DMS114 treated with DMSO at 0.1 percent for 48 hours (cell line): ENCODE data around the gene TRIM71.
"Not testable (repeated sequence)": the region's sequence is repeated elsewhere in the genome, so short reads cannot be mapped to it uniquely, and the experiment has no call there.

Source experiments
- DNase-seq: peaks from one replicate; lab custom pipeline; 2025; ENCODE audit not compliant: unreplicated experiment; lab: John Stamatoyannopoulos, UW

The TRIM71 gene

GRCh38 chr3:32886911-32887310 lies 69.1 kb downstream of the TRIM71 start:
- DNase-seq = no peak

- DNase-seq = no peak
Observed at GRCh38 chr3:32888739-32889138, 70.9 kb downstream of the TRIM71 start.

- no peak for DNase-seq
Observed at GRCh38 chr3:32890420-32891276, 72.9 kb downstream of the TRIM71 start.

DNA sequence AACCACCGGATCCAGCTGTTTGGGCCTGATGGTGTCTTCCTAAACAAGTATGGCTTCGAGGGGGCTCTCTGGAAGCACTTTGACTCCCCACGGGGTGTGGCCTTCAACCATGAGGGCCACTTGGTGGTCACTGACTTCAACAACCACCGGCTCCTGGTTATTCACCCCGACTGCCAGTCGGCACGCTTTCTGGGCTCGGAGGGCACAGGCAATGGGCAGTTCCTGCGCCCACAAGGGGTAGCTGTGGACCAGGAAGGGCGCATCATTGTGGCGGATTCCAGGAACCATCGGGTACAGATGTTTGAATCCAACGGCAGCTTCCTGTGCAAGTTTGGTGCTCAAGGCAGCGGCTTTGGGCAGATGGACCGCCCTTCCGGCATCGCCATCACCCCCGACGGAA lies 73.6 kb downstream of the TRIM71 start:
- no peak for DNase-seq

GRCh38 chr3:32892625-32893598 lies 75.1 kb downstream of the TRIM71 start:
- no peak for DNase-seq

- DNase-seq = no peak
Observed at GRCh38 chr3:32894977-32895376, 77.2 kb downstream of the TRIM71 start.

DNA sequence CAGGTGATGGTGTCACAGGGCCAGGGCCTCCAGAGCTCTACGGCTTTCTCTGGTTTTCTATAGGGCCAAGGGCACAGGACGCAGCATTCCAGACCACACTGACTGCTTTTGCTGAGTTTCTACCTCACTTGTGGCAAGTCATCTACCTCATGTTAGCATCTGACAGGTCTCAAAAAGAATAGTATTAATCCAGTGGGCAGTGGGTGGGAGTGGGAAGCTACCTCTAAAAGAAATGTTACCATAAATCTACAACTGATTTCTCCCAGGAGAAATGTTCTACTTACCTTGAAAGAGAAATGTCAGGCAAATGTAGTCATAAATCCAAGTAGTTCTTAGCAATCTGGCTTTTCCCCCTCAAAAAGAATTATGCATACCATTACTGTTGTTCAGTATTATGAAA lies 77.9 kb downstream of the TRIM71 start:
- DNase-seq = no peak

DNA sequence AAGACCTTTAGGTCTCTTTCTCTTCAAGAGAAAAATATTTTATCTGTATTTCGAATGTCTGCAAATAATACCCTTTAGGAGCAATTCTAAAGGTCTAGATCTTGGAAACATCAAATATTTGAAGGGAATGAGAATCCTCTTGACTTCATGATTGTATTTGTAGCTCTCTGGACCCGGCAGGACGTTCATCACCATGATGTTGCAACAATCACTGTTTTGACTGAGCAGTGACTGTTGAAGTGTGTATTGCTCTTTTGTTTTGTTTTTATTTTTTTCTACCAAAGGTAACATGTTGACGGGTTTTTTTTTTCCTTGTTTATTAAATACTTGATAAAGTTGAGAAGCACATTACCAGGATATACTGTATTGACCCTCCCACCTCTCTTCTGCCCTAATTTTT lies 78.3 kb downstream of the TRIM71 start:
- no peak for DNase-seq

GRCh38 chr3:32897001-32897601 lies 79.3 kb downstream of the TRIM71 start:
- DNase-seq = no peak

DNA sequence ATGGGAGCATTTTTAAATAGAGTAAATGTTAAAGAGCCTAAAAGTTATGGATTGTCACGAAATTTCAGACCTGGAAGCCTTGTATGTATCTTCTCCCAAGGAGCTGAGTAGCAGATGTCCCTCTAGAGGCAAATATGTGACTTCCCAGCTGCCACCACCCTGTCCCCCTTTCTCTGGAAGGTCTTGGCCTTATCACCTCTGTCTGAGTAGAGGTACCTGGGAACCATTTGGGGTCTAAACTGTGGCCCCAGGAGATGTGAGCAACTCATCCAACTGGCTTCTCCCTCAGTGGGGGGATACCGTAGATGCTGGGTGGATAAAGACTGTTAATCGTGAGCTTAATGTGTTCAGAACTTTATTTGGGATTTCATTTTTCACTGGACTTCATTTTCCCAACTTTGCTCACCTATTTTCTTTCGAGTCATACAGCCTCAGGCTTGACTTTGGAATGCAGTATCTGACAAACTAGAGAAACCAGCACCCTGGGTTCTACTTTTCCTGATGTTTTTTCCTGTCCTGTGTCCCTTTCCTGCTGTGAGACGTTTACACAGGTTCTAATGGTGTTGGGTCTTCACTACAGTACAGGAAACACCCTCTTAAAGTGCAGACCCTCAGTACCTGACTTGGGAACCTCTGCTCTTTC lies 80.3 kb downstream of the TRIM71 start:
- no peak for DNase-seq

- no peak for DNase-seq
Observed at GRCh38 chr3:32899265-32899664, 81.5 kb downstream of the TRIM71 start.

DNA sequence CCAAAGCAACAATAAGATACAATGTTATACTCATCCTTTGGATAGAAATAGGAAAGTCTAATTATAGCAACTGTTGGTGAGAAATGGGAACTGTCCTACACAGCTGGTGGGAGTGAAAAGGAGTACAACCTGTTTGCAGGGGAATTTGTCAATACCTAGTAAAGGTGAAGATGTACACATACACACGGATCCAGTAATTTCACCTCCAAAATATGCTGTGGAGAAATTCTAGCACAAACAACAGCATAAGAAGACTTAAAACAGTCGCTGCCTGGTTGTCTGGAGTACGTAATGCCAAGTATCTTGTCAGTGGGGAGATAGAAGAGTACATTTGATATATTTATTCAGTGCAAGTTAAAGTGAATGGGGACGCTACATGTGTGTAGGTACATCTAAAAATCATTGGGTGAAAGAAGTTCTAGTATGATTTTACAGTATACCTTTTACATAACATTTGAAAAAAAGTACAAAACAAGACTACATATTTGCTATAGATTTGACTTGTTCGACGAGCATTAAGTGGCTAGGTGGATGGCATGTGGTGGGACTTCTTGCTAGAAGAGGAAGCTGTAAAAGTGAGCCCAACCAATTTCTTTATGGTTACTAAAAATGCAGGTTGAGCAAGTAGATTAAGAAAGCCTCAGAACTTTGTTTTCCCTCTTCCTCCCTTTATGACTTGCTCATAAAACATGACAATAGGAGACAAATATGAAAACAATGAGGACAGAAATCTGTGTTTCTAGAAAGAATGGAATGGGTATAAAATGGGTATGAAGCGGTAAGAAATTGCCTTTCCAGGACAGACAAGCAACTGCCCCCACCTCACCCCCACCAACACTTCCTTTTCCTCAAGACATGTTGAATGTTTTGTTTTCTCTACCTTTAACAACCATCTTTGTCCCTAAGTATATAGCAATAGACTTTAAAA lies 83.5 kb downstream of the TRIM71 start:
- DNase-seq = no peak

- not testable (repeated sequence) for DNase-seq
Observed at GRCh38 chr3:32902887-32903371, 85.1 kb downstream of the TRIM71 start.

GRCh38 chr3:32903953-32904352 lies 86.2 kb downstream of the TRIM71 start:
- DNase-seq = no peak

DNA sequence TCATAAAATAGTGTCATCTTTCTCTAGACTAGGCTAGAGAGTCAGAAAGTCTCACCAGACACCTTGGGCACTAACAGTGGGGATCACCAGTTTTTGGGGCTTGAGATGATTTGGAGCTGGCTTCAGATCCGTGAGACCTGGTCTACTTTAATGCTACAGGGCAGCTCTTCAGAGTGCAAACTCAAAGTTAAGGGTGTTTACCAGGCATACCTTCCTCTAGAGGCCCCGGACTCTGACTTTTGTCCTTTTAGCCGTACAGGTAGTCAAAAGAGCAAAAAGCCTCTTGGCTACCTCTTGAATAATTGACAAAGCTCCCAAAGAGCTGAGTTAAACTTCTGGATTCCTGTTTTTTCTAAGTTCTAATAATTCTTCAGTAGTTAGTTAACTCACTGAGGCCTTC lies 92.2 kb downstream of the TRIM71 start:
- DNase-seq = no peak

DNA sequence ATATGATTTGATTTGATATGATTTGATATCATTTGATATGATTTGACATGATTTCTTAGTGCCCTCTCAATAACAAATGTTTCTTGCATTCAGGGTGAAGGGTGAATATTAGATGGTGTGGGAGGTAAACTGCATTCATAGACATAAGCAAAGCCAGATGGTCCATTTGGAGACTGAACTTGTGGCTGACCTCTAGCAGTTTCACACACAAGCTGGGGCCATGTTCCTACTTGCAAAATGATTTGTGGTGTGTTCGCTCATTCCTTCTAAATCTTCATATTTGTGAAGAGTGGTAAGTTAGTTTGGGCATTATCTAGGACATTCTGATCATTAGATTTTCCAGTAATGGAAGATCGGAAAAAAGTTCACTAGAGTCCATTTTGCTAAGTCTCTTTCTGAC lies 93.2 kb downstream of the TRIM71 start:
- no peak for DNase-seq

DNA sequence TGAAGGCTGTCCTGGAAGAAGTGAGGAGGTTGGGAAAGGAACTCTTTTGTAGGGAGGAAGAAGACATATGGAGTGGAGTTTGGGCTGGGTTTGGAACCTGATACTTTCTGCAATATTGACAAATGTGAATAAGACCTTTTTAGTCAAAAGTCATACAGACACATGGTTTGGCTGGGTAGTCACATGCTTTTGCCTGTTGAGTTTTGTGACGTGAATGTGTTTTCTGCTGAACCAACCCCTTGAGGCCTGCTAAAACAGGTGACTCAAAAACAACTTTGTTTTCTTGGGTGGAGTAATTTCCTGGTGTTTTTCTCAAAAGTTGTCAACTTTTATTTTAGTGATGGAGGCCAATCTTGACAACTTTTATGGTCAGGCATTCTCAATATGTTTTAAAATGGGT lies 94.2 kb downstream of the TRIM71 start:
- no peak for DNase-seq

- no peak for DNase-seq
Observed at GRCh38 chr3:32913790-32914446, 96.1 kb downstream of the TRIM71 start.

DNA sequence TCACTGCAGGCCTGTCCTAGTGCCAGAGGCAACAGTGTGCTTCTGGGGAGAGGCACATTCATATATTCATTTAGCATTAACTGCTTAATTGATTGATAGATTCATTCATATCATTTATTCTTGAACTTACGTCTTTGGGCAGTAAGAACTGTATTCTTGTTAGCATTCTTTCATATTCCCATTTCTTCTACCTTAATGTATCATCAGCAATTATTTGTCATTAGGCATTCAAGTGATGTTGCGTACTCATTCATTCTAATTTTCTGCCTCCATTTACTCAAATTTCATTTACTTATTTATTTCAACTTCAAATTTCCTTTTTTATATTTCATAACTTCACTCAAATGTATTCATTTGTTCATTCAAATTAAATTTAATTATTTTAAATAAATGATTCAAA lies 102.1 kb downstream of the TRIM71 start:
- DNase-seq = no peak
